Upper lobe of left lung (tissue), 6 donors: Measurements from ENCODE around the gene HOXA10. TPM values are rescaled to one million over a fixed set of nuclear protein-coding genes. Genes with fewer than 3 reads are reported as not detected.

Source experiments
- ATAC-seq, 2 donors: fragments of 200-7000 bp; cut with Tn5 transposase; one replicate each; pipeline ENCODE4 v1.9.1; 2022; ENCODE audit warnings: mild to moderate bottlenecking in 2 of 2, moderate library complexity in 2 of 2; ENCODE audit not compliant: low FRiP score in 2 of 2
- DNase-seq, 2 donors: peaks; one replicate each; pipeline ENCODE4 v3.0.0-alpha.2; 2019 to 2020
- H3K27ac ChIP-seq, 4 donors: fragments of 200-600 bp; sonication (generic); one replicate each; pipeline ENCODE4 v1.5.1; 2016 to 2019
- H3K27me3 ChIP-seq, 4 donors: fragments of 200-600 bp; sonication (generic); one replicate each; pipeline ENCODE4 v1.5.1; 2017 to 2019
- H3K36me3 ChIP-seq, 4 donors: fragments of 200-600 bp; sonication (generic); one replicate each; pipeline ENCODE4 v1.5.1; 2016 to 2019
- H3K4me1 ChIP-seq, 4 donors: fragments of 200-600 bp; sonication (generic); one replicate each; pipeline ENCODE4 v1.5.1; 2018 to 2019
- H3K4me3 ChIP-seq, 4 donors: fragments of 200-600 bp; sonication (generic); one replicate each; pipeline ENCODE4 v1.5.1; 2017 to 2019; ENCODE audit warnings: mild to moderate bottlenecking in 2 of 4, moderate library complexity in 1 of 4
- H3K9me3 ChIP-seq, 4 donors: fragments of 200-600 bp; sonication (generic); one replicate each; pipeline ENCODE4 v1.5.1; 2018 to 2019
- CTCF ChIP-seq, 6 experiments: fragments of 450-650 bp in 4 of 6; fragments of 200-600 bp in 2 of 6; sonication (generic) in 2 of 6; IDR thresholded peaks; one replicate each; pipeline ENCODE4 v1.5.1; 2016 to 2019; ENCODE audit warnings: antibody characterized with exemption in 6 of 6
- EP300 ChIP-seq, 4 donors: sonication (generic); formaldehyde crosslinking; IDR thresholded peaks; one replicate each; pipeline ENCODE4 v1.5.1; 2017; ENCODE audit warnings: antibody characterized with exemption in 4 of 4, control low read depth in 2 of 4
- POLR2A ChIP-seq, 4 donors: fragments of 450-650 bp; IDR thresholded peaks; one replicate each; pipeline ENCODE4 v1.5.1; 2016 to 2017; ENCODE audit warnings: antibody characterized with exemption in 4 of 4, mild to moderate bottlenecking in 2 of 4
- POLR2AphosphoS5 ChIP-seq, 2 donors: sonication (generic); formaldehyde crosslinking; IDR thresholded peaks; one replicate each; pipeline ENCODE4 v1.5.1; 2017; ENCODE audit warnings: antibody characterized with exemption in 2 of 2
- WGBS, 2 donors: methylation state at CpG; one replicate each; pipeline ENCODE4 v1.1.5; 2017 to 2018; 5-methylcytosine and 5-hydroxymethylcytosine counted together
- total RNA-seq, 6 donors: library from RNA; depleted of rRNA in 4 of 6; stranded (reverse); fragments of >200 nt in 4 of 6; gene quantifications; one replicate each; pipeline versions ENCODE4 v1.1.0 to v1.2.1, GENCODE V29; 2016 to 2021
- donor health status: DM: no; HTN: no; CAD: no; lungs with moderate emphysema.
- donor health status: DM: no; HTN: yes; CAD: no; lungs with severe emphysema.

HOXA10 gene
- total RNA-seq, 6 donors from 2014 or later = 0.15 to 0.24 TPM; not detected in 4

GRCh38 chr7:27203964-27204594, 30.0 kb upstream of the HOXA10 start:
- WGBS, 2 donors = 14 to 29% methylated on average over 4 of the region's 4 CpGs
- no peaks in the 10 kb centered on the region for H3K36me3 ChIP-seq
- H3K9me3 ChIP-seq = no peaks in the 10 kb centered on the region
- H3K27me3 ChIP-seq = peaks cover 6 to 84% (median 55%) of the 10 kb centered on the region in 4 donors
- ATAC-seq (no peak), DNase-seq (no peak)
- peaks cover 31 to 45% (median 32%) of the 10 kb centered on the region in 4 donors for H3K4me1 ChIP-seq
- TF ChIP-seq EP300 (IDR thresholded peaks at IDR 0.05) = no peak
- no peak for TF ChIP-seq POLR2AphosphoS5 (IDR thresholded peaks at IDR 0.05)
- TF ChIP-seq CTCF (IDR thresholded peaks at IDR 0.05) = no peak
- no peak overlapping the region for H3K27ac ChIP-seq
- H3K4me3 ChIP-seq = no peak overlapping the region

- Histone ChIP-seq H3K27me3 (peaks cover 6 to 90% (median 61%) of the 10 kb centered on the region in 4 donors), H3K4me3 (no peak overlapping the region), H3K27ac (no peak overlapping the region), H3K4me1 (peaks cover 34 to 51% (median 36%) of the 10 kb centered on the region in 4 donors), H3K36me3 (no peaks in the 10 kb centered on the region), H3K9me3 (no peaks in the 10 kb centered on the region)
- WGBS, 2 donors = 4 to 10% methylated on average over 8 to 10 of the region's 10 CpGs
- TF ChIP-seq POLR2AphosphoS5 (IDR thresholded peaks at IDR 0.05) = no peak
- no peak for TF ChIP-seq CTCF (IDR thresholded peaks at IDR 0.05)
- TF ChIP-seq EP300 (IDR thresholded peaks at IDR 0.05) = no peak
- no peak for TF ChIP-seq POLR2A (IDR thresholded peaks at IDR 0.05)
- DNase-seq = no peak
- ATAC-seq = no peak
Measured at GRCh38 chr7:27203365-27203953, 29.3 kb upstream of the HOXA10 start.

GRCh38 chr7:27202862-27203134, 28.7 kb upstream of the HOXA10 start:
- no peaks in the 10 kb centered on the region for H3K9me3 ChIP-seq
- peaks cover 34 to 53% (median 37%) of the 10 kb centered on the region in 4 donors for H3K4me1 ChIP-seq
- WGBS, 2 donors = 9 to 17% methylated on average over 3 of the region's 3 CpGs
- DNase-seq (no peak), ATAC-seq (no peak)
- no peaks in the 10 kb centered on the region for H3K36me3 ChIP-seq
- peaks cover 6 to 91% (median 64%) of the 10 kb centered on the region in 4 donors for H3K27me3 ChIP-seq
- no peak overlapping the region for H3K27ac ChIP-seq
- TF ChIP-seq CTCF (IDR thresholded peaks at IDR 0.05) (no peak), POLR2AphosphoS5 (IDR thresholded peaks at IDR 0.05) (no peak), POLR2A (IDR thresholded peaks at IDR 0.05) (no peak), EP300 (IDR thresholded peaks at IDR 0.05) (no peak)
- no peak overlapping the region for H3K4me3 ChIP-seq

GRCh38 chr7:27202018-27202861, 28.1 kb upstream of the HOXA10 start:
- Histone ChIP-seq H3K27me3 (peaks cover 6 to 91% (median 66%) of the 10 kb centered on the region in 4 donors), H3K4me1 (peaks cover 34 to 53% (median 37%) of the 10 kb centered on the region in 4 donors), H3K4me3 (no peak overlapping the region), H3K36me3 (no peaks in the 10 kb centered on the region), H3K9me3 (no peaks in the 10 kb centered on the region), H3K27ac (no peak overlapping the region)
- no peak for TF ChIP-seq POLR2AphosphoS5 (IDR thresholded peaks at IDR 0.05)
- no peak for TF ChIP-seq CTCF (IDR thresholded peaks at IDR 0.05)
- no peak for TF ChIP-seq EP300 (IDR thresholded peaks at IDR 0.05)
- TF ChIP-seq POLR2A (IDR thresholded peaks at IDR 0.05) = no peak
- DNase-seq (peak in 1 of 2 donors; percentile 22), ATAC-seq (no peak)
- WGBS, 2 donors = 18 to 19% methylated on average over 19 to 30 of the region's 30 CpGs
